T-cell (primary cell): ENCODE data around the gene PTPN18. TPM values are rescaled to one million over a fixed set of nuclear protein-coding genes. Genes with fewer than 3 reads are reported as not detected.
A peak's percentile ranks its signal among the peaks of the same experiment; 100 is the strongest.

Experiments
- ATAC-seq, 4 experiments: fragments of 200-7000 bp in 3 of 4; fragments of 150-1000 bp in 1 of 4; cut with Tn5 transposase; replicated peaks in 1 of 4; 1 replicate in 3 of 4; 2 replicates in 1 of 4; pipeline ENCODE4 v1.10.0; 2021; ENCODE audit warnings: moderate library complexity in 3 of 4, mild to moderate bottlenecking in 2 of 4, moderate number of reproducible peaks in 1 of 4
- CTCF ChIA-PET, 2 donors: fragments of 300-600 bp; sonication (Branson Sonifier 250); formaldehyde crosslinking; loops; one replicate each; lab custom pipeline; 2022; ENCODE audit warnings: antibody characterized with exemption in 2 of 2; lab: Charles Lee
- POLR2A ChIA-PET, 2 donors: fragments of 300-600 bp; sonication (Branson Sonifier 250); formaldehyde crosslinking; loops; one replicate each; lab custom pipeline; 2022; ENCODE audit warnings: antibody characterized with exemption in 2 of 2; lab: Charles Lee
- DNase-seq, 35 experiments: peaks; one replicate each; pipeline versions ENCODE4 v3.0.0 to v3.0.0-alpha.2; 2013 to 2023
- H3K27ac ChIP-seq: one replicate; pipeline ENCODE4 v1.5.1; 2013; ENCODE audit warnings: low read length
- H3K27me3 ChIP-seq, 2 experiments: replicated peaks in 1 of 2; 1 replicate in 1 of 2; 2 replicates in 1 of 2; pipeline versions ENCODE4 v1.6.1 to v1.7.0; 2013; ENCODE audit warnings: low read length in 1 of 2, mixed read lengths in 1 of 2; ENCODE audit not compliant: control insufficient read depth in 2 of 2, insufficient read depth in 2 of 2; ENCODE audit errors: extremely low read depth in 1 of 2
- H3K36me3 ChIP-seq, 2 donors: 1 replicate in 1 of 2; 2 replicates in 1 of 2; pipeline versions ENCODE4 v1.6.1 to v1.7.0; 2013; ENCODE audit warnings: low read length in 1 of 2; ENCODE audit not compliant: control insufficient read depth in 2 of 2, insufficient read depth in 1 of 2; ENCODE audit errors: extremely low read depth in 1 of 2
- H3K4me1 ChIP-seq, 2 experiments: 1 replicate in 1 of 2; 2 replicates in 1 of 2; pipeline versions ENCODE4 v1.6.1 to v1.7.0; 2013; ENCODE audit warnings: low read length in 2 of 2, mixed read lengths in 1 of 2; ENCODE audit not compliant: insufficient read depth in 2 of 2, control insufficient read depth in 1 of 2; ENCODE audit errors: extremely low read depth in 1 of 2
- H3K4me3 ChIP-seq, 2 donors: 1 replicate in 1 of 2; 2 replicates in 1 of 2; pipeline versions ENCODE4 v1.5.1 to v1.7.0; 2013; ENCODE audit warnings: mild to moderate bottlenecking in 2 of 2, low read length in 1 of 2, moderate library complexity in 1 of 2; ENCODE audit not compliant: control insufficient read depth in 1 of 2; ENCODE audit errors: extremely low read depth in 1 of 2
- H3K9me3 ChIP-seq: 2 replicates; pipeline ENCODE4 v1.7.0; 2013
- H3K27ac Mint-ChIP-seq, 2 donors: one replicate each; pipeline ENCODE4 v1.8.0; 2020 to 2021; ENCODE audit warnings: mild to moderate bottlenecking in 2 of 2, mixed read lengths in 2 of 2
- H3K27me3 Mint-ChIP-seq, 2 donors: one replicate each; pipeline ENCODE4 v1.8.0; 2021 to 2022; ENCODE audit warnings: mixed read lengths in 2 of 2
- H3K36me3 Mint-ChIP-seq: one replicate; pipeline ENCODE4 v1.8.0; 2021; ENCODE audit warnings: mixed read lengths
- H3K4me1 Mint-ChIP-seq, 3 donors: one replicate each; pipeline ENCODE4 v1.8.0; 2020 to 2022; ENCODE audit warnings: mixed read lengths in 3 of 3, mild to moderate bottlenecking in 1 of 3
- H3K4me3 Mint-ChIP-seq, 3 donors: one replicate each; pipeline ENCODE4 v1.8.0; 2020 to 2022; ENCODE audit warnings: mild to moderate bottlenecking in 3 of 3, mixed read lengths in 3 of 3, moderate library complexity in 3 of 3
- H3K9me3 Mint-ChIP-seq, 3 donors: one replicate each; pipeline ENCODE4 v1.8.0; 2020 to 2022; ENCODE audit warnings: mixed read lengths in 3 of 3
- WGBS: methylation state at CpG from one replicate; pipeline ENCODE4 v1.1.5; 2013; ENCODE audit warnings: missing lambda C conversion rate; ENCODE audit not compliant: insufficient coverage; 5-methylcytosine and 5-hydroxymethylcytosine counted together
- total RNA-seq, 35 experiments: library from RNA in 6 of 35; stranded (reverse) in 6 of 35; fragments of 120-200 nt in 1 of 35; gene quantifications; one replicate each; pipeline versions ENCODE4 v1.2.1 to v1.2.4 and lab custom pipeline; 2013 to 2026

Gene PTPN18
- total RNA-seq, 5 donors from 2014 or later (not counting 1 experiment from before 2014, with no cell fraction given): 42.3 to 67.6 (median 58.2) TPM

GRCh38 chr2:130337735-130338325 lies 18.0 kb upstream of the PTPN18 start:
- ATAC-seq (no peak), DNase-seq (no peak)
- WGBS: 82% methylated on average over 2 of the region's 8 CpGs
- no peak overlapping the region for H3K4me3 Mint-ChIP-seq
- H3K9me3 Mint-ChIP-seq: no peaks in the 10 kb centered on the region
- H3K27ac Mint-ChIP-seq: peak overlapping the region in 1 of 2 donors; percentile 21
- peaks cover 30% of the 10 kb centered on the region for H3K36me3 Mint-ChIP-seq
- H3K4me1 Mint-ChIP-seq: peaks cover 17 to 30% (median 25%) of the 10 kb centered on the region in 3 donors
- POLR2A ChIA-PET: interaction anchor here in 1 of 2 donors (0.5 kb wide), 1 partner anchor 156 kb away, joined by 7 read pairs; the partner anchor contains the start of gene SMPD4
- Histone ChIP-seq H3K36me3 (peaks cover 3 to 35% of the 10 kb centered on the region in 2 donors), H3K9me3 (no peaks in the 10 kb centered on the region), H3K4me1 (peaks cover 2 to 11% of the 10 kb centered on the region in 2 experiments), H3K4me3 (no peak overlapping the region), H3K27ac (no peak overlapping the region), H3K27me3 (peaks cover 0 to 4% of the 10 kb centered on the region in 2 experiments)
- CTCF ChIA-PET: interaction anchor here in 1 of 2 donors (0.6 kb wide), 1 partner anchor 59 kb away, joined by 3 read pairs; no protein-coding TSS in a partner anchor
- H3K27me3 Mint-ChIP-seq: peaks cover 0 to 3% of the 10 kb centered on the region in 2 donors

- H3K27ac Mint-ChIP-seq: no peak overlapping the region
- ChIA-PET CTCF (no interaction called here), POLR2A (no interaction called here)
- H3K27me3 ChIP-seq: no peaks in the 10 kb centered on the region
- no peak overlapping the region for H3K27ac ChIP-seq
- H3K4me1 ChIP-seq: peaks cover 6 to 20% of the 10 kb centered on the region in 2 experiments
- peaks cover 3 to 35% of the 10 kb centered on the region in 2 donors for H3K36me3 ChIP-seq
- no peak for DNase-seq
- no peak for ATAC-seq
- H3K4me3 Mint-ChIP-seq: no peak overlapping the region
- peaks cover 24 to 35% (median 32%) of the 10 kb centered on the region in 3 donors for H3K4me1 Mint-ChIP-seq
- peaks cover 30% of the 10 kb centered on the region for H3K36me3 Mint-ChIP-seq
- 98% methylated on average over 9 of the region's 12 CpGs for WGBS
- no peaks in the 10 kb centered on the region for H3K9me3 Mint-ChIP-seq
- no peak overlapping the region for H3K4me3 ChIP-seq
- H3K9me3 ChIP-seq: no peaks in the 10 kb centered on the region
- H3K27me3 Mint-ChIP-seq: peaks cover 0 to under 1% of the 10 kb centered on the region in 2 donors
These were observed 17.0 kb upstream of the PTPN18 start for GRCh38 chr2:130338793-130339345.

GRCh38 chr2:130339885-130340745 lies 15.7 kb upstream of the PTPN18 start:
- CTCF ChIA-PET: interaction anchor here in 1 of 2 donors (3.3 kb wide), 1 partner anchor 8 kb away, joined by 35 read pairs; no protein-coding TSS in a partner anchor
- H3K27me3 Mint-ChIP-seq: no peaks in the 10 kb centered on the region
- peaks cover 35% of the 10 kb centered on the region for H3K36me3 Mint-ChIP-seq
- peak overlapping the region in 2 of 3 donors; percentile 8 to 11 for H3K4me3 Mint-ChIP-seq
- Histone ChIP-seq H3K4me1 (peaks cover 6 to 29% of the 10 kb centered on the region in 2 experiments), H3K4me3 (no peak overlapping the region), H3K9me3 (no peaks in the 10 kb centered on the region), H3K27me3 (no peaks in the 10 kb centered on the region), H3K36me3 (peaks cover 10 to 42% of the 10 kb centered on the region in 2 donors), H3K27ac (no peak overlapping the region)
- H3K4me1 Mint-ChIP-seq: peaks cover 34 to 40% (median 36%) of the 10 kb centered on the region in 3 donors
- peak overlapping the region; percentile 7 to 54 for H3K27ac Mint-ChIP-seq
- WGBS: 98% methylated on average over 9 of the region's 10 CpGs
- H3K9me3 Mint-ChIP-seq: no peaks in the 10 kb centered on the region
- DNase-seq (no peak), ATAC-seq (no peak)
- POLR2A ChIA-PET: interaction anchor here in 1 of 2 donors (0.7 kb wide), 1 partner anchor 37 kb away, joined by 3 read pairs; no protein-coding TSS in a partner anchor

- no peaks in the 10 kb centered on the region for H3K9me3 ChIP-seq
- H3K4me1 ChIP-seq: peaks cover 6 to 29% of the 10 kb centered on the region in 2 experiments
- peak overlapping the region; percentile 98 for H3K27ac ChIP-seq
- Mint-ChIP-seq H3K9me3 (no peaks in the 10 kb centered on the region), H3K27ac (peak overlapping the region; percentile 99), H3K4me3 (peak overlapping the region; percentile 99 to 100 (median 99)), H3K27me3 (no peaks in the 10 kb centered on the region), H3K36me3 (peaks cover 44% of the 10 kb centered on the region), H3K4me1 (peaks cover 36 to 46% (median 39%) of the 10 kb centered on the region in 3 donors)
- H3K36me3 ChIP-seq: peaks cover 13 to 56% of the 10 kb centered on the region in 2 donors
- peak overlapping the region; percentile 87 to 96 for H3K4me3 ChIP-seq
- peak in 1 of 4 experiments; percentile 0 for ATAC-seq
- POLR2A ChIA-PET: interaction anchor here (0.6 to 1.6 kb wide), 6 partner anchors 9 to 823 kb away, joined by 3 to 14 read pairs (median 4); partner anchors contain the start of gene SMPD4 (in 1 of the 2)
- peak in 5 of 35 experiments; percentile 10 to 39 (median 22) for DNase-seq
- WGBS: 0% methylated on average over 19 of the region's 24 CpGs
- no peaks in the 10 kb centered on the region for H3K27me3 ChIP-seq
- CTCF ChIA-PET: interaction anchor here (1.1 to 3.3 kb wide), 7 partner anchors 9 to 1151 kb away, joined by 3 to 51 read pairs (median 8); partner anchors contain the start of genes MZT2B (in 1 of the 2) and SMPD4 (in 1 of the 2)
These were observed 14.3 kb upstream of the PTPN18 start for GRCh38 chr2:130341562-130342019.

- no peaks in the 10 kb centered on the region for H3K9me3 ChIP-seq
- peak overlapping the region; percentile 98 for H3K27ac ChIP-seq
- Mint-ChIP-seq H3K27me3 (no peaks in the 10 kb centered on the region), H3K4me1 (peaks cover 36 to 46% (median 40%) of the 10 kb centered on the region in 3 donors), H3K27ac (peak overlapping the region; percentile 99), H3K36me3 (peaks cover 49% of the 10 kb centered on the region), H3K9me3 (no peaks in the 10 kb centered on the region), H3K4me3 (peak overlapping the region; percentile 99 to 100 (median 99))
- H3K36me3 ChIP-seq: peaks cover 15 to 61% of the 10 kb centered on the region in 2 donors
- ATAC-seq (peak; percentile 65 to 75 (median 68)), DNase-seq (peak; percentile 71 to 92 (median 81))
- H3K4me1 ChIP-seq: peaks cover 6 to 29% of the 10 kb centered on the region in 2 experiments
- POLR2A ChIA-PET: interaction anchor here (0.6 to 1.6 kb wide), 11 partner anchors 9 to 822 kb away, joined by 3 to 14 read pairs (median 4); partner anchors contain the start of gene SMPD4 (in 2 of the 2)
- WGBS: 0% methylated on average over 23 of the region's 24 CpGs
- H3K4me3 ChIP-seq: peak overlapping the region; percentile 87 to 96
- CTCF ChIA-PET: interaction anchor here (0.6 to 3.3 kb wide), 12 partner anchors 9 to 1151 kb away, joined by 3 to 51 read pairs (median 4); partner anchors contain the start of genes MZT2B (in 1 of the 2) and SMPD4 (in 1 of the 2)
- H3K27me3 ChIP-seq: no peaks in the 10 kb centered on the region
These were observed 13.8 kb upstream of the PTPN18 start for GRCh38 chr2:130342020-130342532.
